HCT116 (cell line): ENCODE measurements around the gene ARHGAP27.

Experiments
- CTCF ChIP-seq, 3 experiments: fragments of 200-600 bp in 1 of 3; sonication (generic) in 1 of 3; IDR thresholded peaks in 2 of 3; conservative IDR thresholded peaks in 1 of 3; 2 replicates each; pipeline ENCODE4 v1.5.1; 2012 to 2017; ENCODE audit warnings: low read depth in 2 of 3, low read length in 2 of 3, antibody characterized with exemption in 1 of 3, borderline replicate concordance in 1 of 3, control low read depth in 1 of 3, mild to moderate bottlenecking in 1 of 3, mixed read lengths in 1 of 3, mixed run types in 1 of 3, moderate library complexity in 1 of 3; ENCODE audit not compliant: insufficient read depth in 1 of 3
- POLR2AphosphoS5 ChIP-seq: IDR thresholded peaks from 2 replicates; pipeline ENCODE4 v1.6.1; 2011; ENCODE audit warnings: mild to moderate bottlenecking, low read depth, low read length, moderate library complexity

- no peak for TF ChIP-seq CTCF (IDR thresholded peaks at IDR 0.05 in 2 of 3, conservative IDR thresholded peaks at IDR 0.05 in 1 of 3; ENCODE audit: borderline replicate concordance in 1 of 3, insufficient read depth in 1 of 3, low read depth in 2 of 3, low read length in 2 of 3)
- no peak for TF ChIP-seq POLR2AphosphoS5
Observed at GRCh38 chr17:45386178-45386577, 46.5 kb downstream of the ARHGAP27 start.
